HepG2 (cell line): Measurements from ENCODE around the gene TEC. TPM values are rescaled to one million over a fixed set of nuclear protein-coding genes. Genes with fewer than 3 reads are reported as not detected.

Experiments used
- ATAC-seq: fragments of 200-7000 bp; cut with Tn5 transposase; 3 replicates; pipeline ENCODE4 v1.9.1; 2020; ENCODE audit warnings: mild to moderate bottlenecking, moderate library complexity
- BruUV-seq: library from RNA; stranded (reverse); fragments of 400-500 nt; replicated peaks from 2 replicates; lab custom pipeline; 2021; lab: Mats Ljungman, UMichigan
- CTCF ChIA-PET: fragments of 300-600 bp; formaldehyde crosslinking; extraction: SDS; loops from one replicate; lab custom pipeline; 2021; ENCODE audit warnings: low total read pairs, inconsistent platforms, low intra/inter-chr PET ratio; lab: Yijun Ruan, JAX
- POLR2A ChIA-PET: fragments of 350-600 bp; sonication (Branson Sonifier 250); formaldehyde crosslinking; loops from one replicate; lab custom pipeline; 2020; ENCODE audit warnings: antibody characterized with exemption, inconsistent platforms; lab: Yijun Ruan, JAX
- DNase-seq: peaks from one replicate; pipeline ENCODE4 v3.0.0-alpha.2; 2015; ENCODE audit warnings: low spot score
- FAIRE-seq: peaks from 3 replicates; lab custom pipeline; 2011; peaks lifted over from hg19 to GRCh38; lab: Jason Lieb, UNC
- H2AFZ ChIP-seq: one replicate; pipeline ENCODE4 v1.6.1; 2011; ENCODE audit warnings: low read length, inconsistent platforms
- H3K27ac ChIP-seq: fragments of 300-600 bp; 3 replicates; pipeline ENCODE4 v1.8.0; 2011; ENCODE audit warnings: mixed run types, mild to moderate bottlenecking, mixed read lengths, low read length, inconsistent platforms; ENCODE audit not compliant: insufficient read depth; ENCODE audit errors: extremely low read length
- H3K27me3 ChIP-seq, 2 experiments: fragments of 200-600 bp in 1 of 2; 2 replicates in 1 of 2; 3 replicates in 1 of 2; pipeline versions ENCODE4 v1.6.0 to v1.8.0; 2011; ENCODE audit warnings: low read length in 2 of 2, mild to moderate bottlenecking in 2 of 2, moderate library complexity in 2 of 2, inconsistent platforms in 1 of 2; ENCODE audit not compliant: insufficient read depth in 2 of 2, control insufficient read depth in 1 of 2
- H3K36me3 ChIP-seq, 2 experiments: fragments of 200-600 bp in 1 of 2; replicated peaks in 1 of 2; 2 replicates in 1 of 2; 3 replicates in 1 of 2; pipeline versions ENCODE4 v1.5.1 to v1.8.0; 2011; ENCODE audit warnings: low read length in 2 of 2, inconsistent platforms in 1 of 2; ENCODE audit not compliant: insufficient read depth in 2 of 2, control insufficient read depth in 1 of 2
- H3K4me1 ChIP-seq: 2 replicates; pipeline ENCODE4 v1.5.1; 2012; ENCODE audit warnings: low read length, inconsistent platforms; ENCODE audit not compliant: insufficient read depth
- H3K4me2 ChIP-seq: 2 replicates; pipeline ENCODE4 v1.6.0; 2011; ENCODE audit warnings: low read depth, low read length, inconsistent platforms
- H3K4me3 ChIP-seq, 3 experiments: fragments of 200-600 bp in 1 of 3; sonication (generic), shearing (Covaris generic) in 1 of 3; replicated peaks in 1 of 3; 2 replicates each; pipeline ENCODE4 v1.5.1; 2011 to 2016; ENCODE audit warnings: low read length in 3 of 3, inconsistent platforms in 2 of 3, low read depth in 2 of 3, mild to moderate bottlenecking in 2 of 3, control low read depth in 1 of 3, mixed read lengths in 1 of 3; ENCODE audit not compliant: insufficient read depth in 1 of 3
- H3K79me2 ChIP-seq: one replicate; pipeline ENCODE4 v1.6.1; 2011; ENCODE audit warnings: low read length, inconsistent platforms; ENCODE audit not compliant: insufficient read depth
- H3K9ac ChIP-seq: 2 replicates; pipeline ENCODE4 v1.6.0; 2011; ENCODE audit warnings: mild to moderate bottlenecking, low read depth, low read length, inconsistent platforms; ENCODE audit not compliant: insufficient read depth
- H3K9me3 ChIP-seq: 2 replicates; pipeline ENCODE4 v1.5.1; 2012; ENCODE audit warnings: mild to moderate bottlenecking, low read length
- H4K20me1 ChIP-seq: 2 replicates; pipeline ENCODE4 v1.6.0; 2011; ENCODE audit warnings: inconsistent platforms, mild to moderate bottlenecking, low read length, moderate library complexity; ENCODE audit not compliant: insufficient read depth
- BCL3 ChIP-seq: sonication (generic); formaldehyde crosslinking; IDR thresholded peaks from 2 replicates; pipeline ENCODE4 v1.5.1; 2020; ENCODE audit warnings: mild to moderate bottlenecking, missing genetic modification reagents, moderate library complexity
- CAMTA2 ChIP-seq: sonication (generic); formaldehyde crosslinking; IDR thresholded peaks from 2 replicates; pipeline ENCODE4 v1.4.0; 2020; ENCODE audit warnings: mild to moderate bottlenecking, missing genetic modification reagents, borderline replicate concordance
- CREB3 ChIP-seq: sonication (generic); formaldehyde crosslinking; IDR thresholded peaks from 2 replicates; pipeline ENCODE4 v1.5.0; 2020; ENCODE audit warnings: missing genetic modification reagents
- JUND ChIP-seq: sonication (generic); formaldehyde crosslinking; IDR thresholded peaks from 2 replicates; pipeline ENCODE4 v1.8.0; 2022; ENCODE audit warnings: mild to moderate bottlenecking, missing genetic modification reagents
- MAFK ChIP-seq, 2 experiments: IDR thresholded peaks in 1 of 2; conservative IDR thresholded peaks in 1 of 2; 2 replicates each; pipeline ENCODE4 v1.6.1; 2011; ENCODE audit warnings: improper control_type of control experiment in 2 of 2, low read length in 2 of 2
- MIER2 ChIP-seq: IDR thresholded peaks from 2 replicates; pipeline ENCODE4 v1.6.1; 2016; ENCODE audit warnings: missing biosample characterization, missing genetic modification reagents
- NFE2L1 ChIP-seq: sonication (generic); formaldehyde crosslinking; IDR thresholded peaks from 2 replicates; pipeline ENCODE4 v1.4.0; 2020; ENCODE audit warnings: missing genetic modification reagents, mild to moderate bottlenecking, borderline replicate concordance
- REL ChIP-seq: sonication (generic); formaldehyde crosslinking; conservative IDR thresholded peaks from 2 replicates; pipeline ENCODE4 v1.8.0; 2022; ENCODE audit warnings: mild to moderate bottlenecking, missing genetic modification reagents, moderate library complexity
- RNF2 ChIP-seq: fragments of 450-650 bp; conservative IDR thresholded peaks from 2 replicates; pipeline ENCODE4 v1.6.1; 2016; ENCODE audit warnings: low read depth
- SNAPC4 ChIP-seq: sonication (generic); formaldehyde crosslinking; IDR thresholded peaks from 2 replicates; pipeline ENCODE4 v1.4.0; 2020; ENCODE audit warnings: mild to moderate bottlenecking, missing genetic modification reagents
- TAF15 ChIP-seq: fragments of 200-400 bp; formaldehyde crosslinking; IDR thresholded peaks from one replicate; pipeline ENCODE4 v1.6.1; 2018; ENCODE audit warnings: mild to moderate bottlenecking, low read depth, low read length; ENCODE audit not compliant: poor library complexity, severe bottlenecking
- ZFP91 ChIP-seq: sonication (generic); formaldehyde crosslinking; IDR thresholded peaks from 2 replicates; pipeline ENCODE4 v1.9.0; 2022; ENCODE audit warnings: missing genetic modification reagents, mild to moderate bottlenecking, borderline replicate concordance
- ZNF513 ChIP-seq: sonication (generic); formaldehyde crosslinking; conservative IDR thresholded peaks from 2 replicates; pipeline ENCODE4 v1.5.0; 2020; ENCODE audit warnings: missing genetic modification reagents
- ZNF615 ChIP-seq: sonication (generic); formaldehyde crosslinking; IDR thresholded peaks from 2 replicates; pipeline ENCODE4 v1.5.0; 2020; ENCODE audit warnings: mild to moderate bottlenecking, missing genetic modification reagents, borderline replicate concordance
- WGBS: methylation state at CpG from one replicate; pipeline ENCODE4 v1.1.6; 2017; ENCODE audit warnings: low lambda C conversion rate; 5-methylcytosine and 5-hydroxymethylcytosine counted together
- in situ Hi-C: cut with HindIII; loops from 2 replicates; pipeline ENCODE4 v1.10.0; 2017; ENCODE audit warnings: low pct_unique_long_range_greater_than_20kb; ENCODE audit not compliant: extremely low pct_ligation_motif_present
- intact Hi-C: fragments of 100-400 bp; cut with micrococcal nuclease; formaldehyde crosslinking; loops from one replicate; pipeline ENCODE4 v1.10.0; 2022; ENCODE audit not compliant: unreplicated experiment
- polyA plus RNA-seq, 8 experiments: library from polyadenylated mRNA; depleted of rRNA in 3 of 8; stranded (reverse) in 7 of 8; unstranded in 1 of 8; fragments of >200 nt; fragmentation: Illumina TruSeq in 4 of 8; extraction: Trizol in 4 of 8; gene quantifications; 2 replicates each; pipeline versions ENCODE4 v1.2.1 to v1.2.3, GENCODE V29; 2011 to 2016; ENCODE audit warnings: low read depth in 4 of 8, missing spikeins in 1 of 8, mixed read lengths in 1 of 8; ENCODE audit not compliant: insufficient read depth in 1 of 8
- total RNA-seq, 5 experiments: library from RNA; depleted of rRNA; stranded (reverse); fragments of >200 nt; fragmentation: Illumina TruSeq; extraction: Trizol; gene quantifications; 2 replicates each; pipeline ENCODE4 v1.2.3, GENCODE V29; 2016; ENCODE audit warnings: low read depth in 1 of 5

Gene TEC
- total and polyA plus RNA-seq, 2 of the 13 experiments (the other 11 are each of a cell fraction or from before 2014, with no cell fraction given) = 0.05 to 0.20 TPM

GRCh38 chr4:48249378-48249777 is 20.3 kb downstream of the TEC start:
- H3K36me3 ChIP-seq = no peaks in the 10 kb centered on the region
- H3K79me2 ChIP-seq = no peaks in the 10 kb centered on the region
- POLR2A ChIA-PET = no interaction called here
- no TSS peak for BruUV-seq
- no peak overlapping the region for H3K9ac ChIP-seq
- no peaks in the 10 kb centered on the region for H3K4me1 ChIP-seq
- WGBS = 7% methylated on average over 1 of the region's 1 CpG
- H3K9me3 ChIP-seq = no peaks in the 10 kb centered on the region
- no peak overlapping the region for H3K4me2 ChIP-seq
- in situ Hi-C loops = no loop called here
- H3K27ac ChIP-seq = no peak overlapping the region
- intact Hi-C loops = no loop called here
- no peak for FAIRE-seq
- no peak for DNase-seq
- no peaks in the 10 kb centered on the region; a peak in 1 of 5 replicates for H3K27me3 ChIP-seq
- ATAC-seq = no peak
- H4K20me1 ChIP-seq = no peaks in the 10 kb centered on the region
- no peak overlapping the region for H3K4me3 ChIP-seq
- H2AFZ ChIP-seq = no peak overlapping the region
- CTCF ChIA-PET = no interaction called here
- no peak for TF ChIP-seq RNF2
- no peak for TF ChIP-seq CAMTA2 (CRISPR knock-in tag)
- no peak for TF ChIP-seq ZFP91 (CRISPR knock-in tag)
- TF ChIP-seq ZNF513 = no peak
- TF ChIP-seq BCL3 = no peak
- TF ChIP-seq NFE2L1 (CRISPR knock-in tag) = no peak
- TF ChIP-seq ZNF615 (CRISPR knock-in tag) = no peak
- no peak for TF ChIP-seq MAFK (conservative IDR thresholded peaks at IDR 0.05 in 1 of 2, IDR thresholded peaks at IDR 0.05 in 1 of 2; ENCODE audit: low read length in 2 of 2)
- no peak for TF ChIP-seq REL (CRISPR knock-in tag)
- TF ChIP-seq MIER2 (CRISPR knock-in tag) = no peak
- TF ChIP-seq JUND = no peak
- no peak for TF ChIP-seq SNAPC4 (CRISPR knock-in tag)
- TF ChIP-seq TAF15 = no peak
- no peak for TF ChIP-seq CREB3 (CRISPR knock-in tag)
